Right atrium auricular region (tissue), 2 donors: Measurements from ENCODE around the gene EPSTI1. TPM values are rescaled to one million over a fixed set of nuclear protein-coding genes. Genes with fewer than 3 reads are reported as not detected.

Source experiments
- DNase-seq: peaks from one replicate; pipeline ENCODE4 v3.0.0-alpha.2; 2019; ENCODE audit warnings: low spot score
- H3K27ac ChIP-seq, 2 donors: fragments of 200-600 bp; sonication (generic); 1 replicate in 1 of 2; 2 replicates in 1 of 2; pipeline ENCODE4 v1.5.1; 2016 to 2019
- H3K27me3 ChIP-seq, 2 donors: fragments of 200-600 bp; sonication (generic); one replicate each; pipeline versions ENCODE4 v1.5.1 to v1.6.0; 2017 to 2019
- H3K36me3 ChIP-seq: fragments of 200-600 bp; sonication (generic); one replicate; pipeline ENCODE4 v1.5.1; 2016
- H3K4me1 ChIP-seq, 2 donors: fragments of 200-600 bp; sonication (generic); one replicate each; pipeline versions ENCODE4 v1.5.1 to v1.6.0; 2017 to 2019
- H3K4me3 ChIP-seq, 2 donors: fragments of 200-600 bp; sonication (generic); 1 replicate in 1 of 2; 2 replicates in 1 of 2; pipeline ENCODE4 v1.5.1; 2017 to 2019; ENCODE audit warnings: mild to moderate bottlenecking in 1 of 2, moderate library complexity in 1 of 2
- H3K9me3 ChIP-seq, 2 donors: fragments of 200-600 bp; sonication (generic); one replicate each; pipeline ENCODE4 v1.5.1; 2019
- total RNA-seq, 2 donors: library from RNA; depleted of rRNA; stranded (reverse); fragments of >200 nt; gene quantifications; one replicate each; pipeline ENCODE4 v1.1.0, GENCODE V29; 2016
- TF ChIP-seq, protein P1 (sequence below), 2 donors: fragments of 200-600 bp; sonication (generic); IDR thresholded peaks; one replicate each; pipeline ENCODE4 v1.5.1; 2019; ENCODE audit warnings: antibody characterized with exemption in 2 of 2

The EPSTI1 gene
- total RNA-seq, 2 donors from 2014 or later = 3.1 to 3.9 TPM

DNA sequence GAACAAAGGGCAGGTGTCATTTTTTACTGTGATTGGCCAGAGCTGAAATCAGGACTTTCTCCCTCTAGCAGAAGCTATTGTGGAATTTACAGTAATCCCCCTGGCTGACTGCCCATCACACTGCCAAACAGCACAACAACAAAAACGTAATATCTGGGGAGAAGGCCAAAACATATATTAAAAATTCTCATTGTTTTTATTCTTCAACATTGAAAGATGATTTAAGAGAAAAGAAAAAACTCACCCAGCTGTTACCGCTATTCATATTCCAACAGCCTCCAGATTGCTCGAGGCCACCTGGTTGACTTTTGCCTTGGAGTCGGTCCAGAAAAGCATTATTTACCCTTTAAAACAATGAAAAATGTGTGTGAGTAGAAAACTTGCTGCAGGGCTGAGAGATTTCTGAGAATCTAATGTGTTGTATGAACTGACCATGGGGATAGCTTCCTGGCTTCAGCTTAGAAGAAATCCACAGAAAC lies 97.2 kb downstream of the EPSTI1 start:
- Histone ChIP-seq H3K4me1 (peaks cover 0 to 19% of the 10 kb centered on the region in 2 donors), H3K36me3 (no peaks in the 10 kb centered on the region), H3K27me3 (no peaks in the 10 kb centered on the region), H3K4me3 (no peak overlapping the region), H3K9me3 (no peaks in the 10 kb centered on the region), H3K27ac (no peak overlapping the region)
- no peak for DNase-seq
- TF ChIP-seq, protein P1, sequence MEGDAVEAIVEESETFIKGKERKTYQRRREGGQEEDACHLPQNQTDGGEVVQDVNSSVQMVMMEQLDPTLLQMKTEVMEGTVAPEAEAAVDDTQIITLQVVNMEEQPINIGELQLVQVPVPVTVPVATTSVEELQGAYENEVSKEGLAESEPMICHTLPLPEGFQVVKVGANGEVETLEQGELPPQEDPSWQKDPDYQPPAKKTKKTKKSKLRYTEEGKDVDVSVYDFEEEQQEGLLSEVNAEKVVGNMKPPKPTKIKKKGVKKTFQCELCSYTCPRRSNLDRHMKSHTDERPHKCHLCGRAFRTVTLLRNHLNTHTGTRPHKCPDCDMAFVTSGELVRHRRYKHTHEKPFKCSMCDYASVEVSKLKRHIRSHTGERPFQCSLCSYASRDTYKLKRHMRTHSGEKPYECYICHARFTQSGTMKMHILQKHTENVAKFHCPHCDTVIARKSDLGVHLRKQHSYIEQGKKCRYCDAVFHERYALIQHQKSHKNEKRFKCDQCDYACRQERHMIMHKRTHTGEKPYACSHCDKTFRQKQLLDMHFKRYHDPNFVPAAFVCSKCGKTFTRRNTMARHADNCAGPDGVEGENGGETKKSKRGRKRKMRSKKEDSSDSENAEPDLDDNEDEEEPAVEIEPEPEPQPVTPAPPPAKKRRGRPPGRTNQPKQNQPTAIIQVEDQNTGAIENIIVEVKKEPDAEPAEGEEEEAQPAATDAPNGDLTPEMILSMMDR (IDR thresholded peaks at IDR 0.05) = no peak

DNA sequence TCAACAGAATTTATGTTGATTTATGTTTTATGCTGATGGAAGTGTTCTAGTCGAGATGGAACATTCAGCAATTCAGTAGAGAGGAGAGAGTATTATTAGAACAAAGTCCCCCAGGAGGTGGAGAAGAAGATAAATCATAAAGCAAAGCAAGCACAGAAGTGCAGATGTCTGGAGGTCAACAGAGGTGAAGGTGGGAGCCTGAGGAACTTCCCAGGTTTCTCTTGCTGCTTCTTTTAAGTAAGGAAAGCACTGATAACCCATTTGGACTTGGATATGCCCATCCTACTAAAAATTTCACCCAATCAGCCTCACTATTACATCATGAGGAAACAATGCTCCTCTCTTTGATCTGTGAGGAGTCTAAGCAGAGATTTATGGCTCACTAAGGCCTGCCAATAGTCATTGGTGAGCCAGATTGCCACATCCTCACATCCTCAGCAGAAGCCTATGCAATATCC lies 98.8 kb downstream of the EPSTI1 start:
- TF ChIP-seq, protein P1 (IDR thresholded peaks at IDR 0.05) = no peak
- Histone ChIP-seq H3K27ac (no peak overlapping the region), H3K4me1 (peaks cover 0 to 19% of the 10 kb centered on the region in 2 donors)

DNA sequence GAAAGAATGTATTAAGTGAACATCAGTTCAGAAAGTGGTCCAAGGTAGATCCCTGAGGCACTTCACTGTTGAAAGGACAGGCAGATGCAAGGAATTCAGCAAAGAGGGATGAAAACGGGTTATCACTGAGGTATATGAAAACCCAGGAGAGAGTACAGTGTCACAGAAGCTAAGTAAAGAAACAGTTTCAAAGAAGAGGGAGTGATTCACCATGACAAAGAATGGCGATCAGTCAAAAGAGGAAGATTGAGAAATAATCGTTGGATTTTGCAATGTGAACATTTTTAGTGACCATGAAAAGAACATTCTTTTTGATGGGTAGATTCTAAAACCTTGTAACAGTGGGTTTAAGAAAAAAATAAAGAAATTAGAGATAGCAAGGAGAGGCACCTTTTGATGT lies 99.3 kb downstream of the EPSTI1 start:
- H3K4me1 ChIP-seq = peaks cover 0 to 19% of the 10 kb centered on the region in 2 donors
- no peaks in the 10 kb centered on the region for H3K36me3 ChIP-seq
- DNase-seq = no peak
- no peaks in the 10 kb centered on the region for H3K27me3 ChIP-seq
- TF ChIP-seq, protein P1 (IDR thresholded peaks at IDR 0.05) = no peak
- H3K9me3 ChIP-seq = no peaks in the 10 kb centered on the region
- no peak overlapping the region for H3K4me3 ChIP-seq
- H3K27ac ChIP-seq = no peak overlapping the region

More for the DNA sequence above, 98.8 kb downstream of the EPSTI1 start:
- H3K27me3 ChIP-seq = no peaks in the 10 kb centered on the region
- H3K9me3 ChIP-seq = no peaks in the 10 kb centered on the region
- DNase-seq = no peak
- no peaks in the 10 kb centered on the region for H3K36me3 ChIP-seq
- no peak overlapping the region for H3K4me3 ChIP-seq

DNA sequence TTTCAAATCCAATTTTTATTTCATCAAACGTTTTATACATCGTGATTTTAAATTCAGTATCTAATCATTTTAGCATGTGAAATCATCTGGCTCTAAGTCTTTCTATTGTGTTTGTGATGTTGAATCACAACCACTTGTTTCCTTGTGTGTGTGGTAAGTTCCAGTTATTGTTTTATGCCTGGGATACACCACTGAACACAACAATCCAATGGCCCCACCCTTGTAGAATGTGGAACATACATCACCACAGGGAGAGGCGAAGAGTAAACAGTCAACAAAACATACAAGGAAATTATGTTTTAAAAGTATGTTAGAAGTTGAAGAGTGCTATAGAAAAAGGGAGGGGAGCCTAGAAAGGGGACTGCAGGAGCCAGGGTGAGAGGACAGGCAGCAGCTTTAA lies 100.5 kb downstream of the EPSTI1 start:
- Histone ChIP-seq H3K4me1 (peaks cover 0 to 19% of the 10 kb centered on the region in 2 donors), H3K4me3 (no peak overlapping the region), H3K36me3 (no peaks in the 10 kb centered on the region), H3K27ac (no peak overlapping the region), H3K9me3 (no peaks in the 10 kb centered on the region), H3K27me3 (no peaks in the 10 kb centered on the region)
- no peak for DNase-seq
- TF ChIP-seq, protein P1 (IDR thresholded peaks at IDR 0.05) = no peak

DNA sequence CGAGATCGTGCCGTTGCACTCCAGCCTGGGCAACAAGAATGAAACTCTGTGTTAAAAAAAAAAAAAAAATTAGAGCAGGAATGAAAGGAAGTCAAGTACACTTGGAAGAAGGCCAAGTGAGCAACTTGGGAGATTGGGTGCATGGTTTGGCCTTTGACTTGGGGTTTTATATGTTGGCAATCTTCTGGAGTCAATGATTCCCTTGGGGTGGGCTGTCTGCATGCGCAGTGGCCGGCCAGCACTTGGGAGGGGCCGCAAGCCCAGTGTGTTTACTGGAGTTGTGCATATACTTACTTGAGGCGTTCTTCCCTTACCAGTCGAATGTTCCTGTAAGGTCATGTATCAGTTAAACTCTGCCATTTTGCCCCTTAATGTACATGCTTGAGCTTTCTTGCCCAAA lies 106.7 kb downstream of the EPSTI1 start:
- Histone ChIP-seq H3K4me1 (peaks cover 0 to 17% of the 10 kb centered on the region in 2 donors), H3K27me3 (no peaks in the 10 kb centered on the region), H3K36me3 (no peaks in the 10 kb centered on the region), H3K4me3 (no peak overlapping the region), H3K27ac (no peak overlapping the region), H3K9me3 (no peaks in the 10 kb centered on the region)
- no peak for DNase-seq
- TF ChIP-seq, protein P1 (IDR thresholded peaks at IDR 0.05) = no peak
